GM18868 (cell line): ENCODE measurements around the gene CELF5.
"Not testable (repeated sequence)": the region's sequence is repeated elsewhere in the genome, so short reads cannot be mapped to it uniquely, and the experiment has no call there.

Experiments
- ATAC-seq: cut with Tn5 transposase; IDR thresholded peaks from one replicate; pipeline ENCODE4 v1.9.1; 2021; ENCODE audit warnings: mild to moderate bottlenecking, moderate library complexity; ENCODE audit not compliant: unreplicated experiment

Gene CELF5

GRCh38 chr19:3336680-3337523 is 112.4 kb downstream of the CELF5 start:
- no peak for ATAC-seq

GRCh38 chr19:3338541-3339181 is 114.2 kb downstream of the CELF5 start:
- ATAC-seq = no peak

GRCh38 chr19:3340340-3340739 is 115.9 kb downstream of the CELF5 start:
- no peak for ATAC-seq

- ATAC-seq = no peak
Measured at GRCh38 chr19:3342246-3342645, 117.8 kb downstream of the CELF5 start.

- not testable (repeated sequence) for ATAC-seq
Measured at GRCh38 chr19:3342962-3343361, 118.5 kb downstream of the CELF5 start.

GRCh38 chr19:3343619-3344502 is 119.4 kb downstream of the CELF5 start:
- ATAC-seq = peak; percentile 47

- no peak for ATAC-seq
Measured at GRCh38 chr19:3344608-3345598, 120.4 kb downstream of the CELF5 start.

- no peak for ATAC-seq
Measured at GRCh38 chr19:3345850-3346460, 121.5 kb downstream of the CELF5 start.
